ES-I3 (cell line): ENCODE results near the gene PITPNM1.
"Not testable (repeated sequence)": the region's sequence is repeated elsewhere in the genome, so short reads cannot be mapped to it uniquely, and the experiment has no call there.

ENCODE experiments used
- H3K36me3 ChIP-seq: 2 replicates; pipeline ENCODE4 v1.6.1; 2013; ENCODE audit warnings: mild to moderate bottlenecking, low read length, control low read depth, moderate library complexity; ENCODE audit not compliant: insufficient read depth
- H3K4me1 ChIP-seq: 2 replicates; pipeline ENCODE4 v1.6.1; 2013; ENCODE audit warnings: mild to moderate bottlenecking, control low read depth, low read length; ENCODE audit not compliant: insufficient read depth
- H3K9ac ChIP-seq: 2 replicates; pipeline ENCODE4 v1.6.1; 2013; ENCODE audit warnings: low read depth, mild to moderate bottlenecking, low read length, moderate library complexity
- H3K9me3 ChIP-seq: 2 replicates; pipeline ENCODE4 v1.6.1; 2013; ENCODE audit warnings: mild to moderate bottlenecking, low read length, moderate library complexity; ENCODE audit not compliant: control insufficient read depth, insufficient read depth

Gene PITPNM1

GRCh38 chr11:67492801-67493547 lies 12.2 kb downstream of the PITPNM1 start:
- H3K4me1 ChIP-seq: no peaks in the 10 kb centered on the region
- H3K9me3 ChIP-seq: no peaks in the 10 kb centered on the region
- no peaks in the 10 kb centered on the region; the same call in none of the 2 replicates for H3K36me3 ChIP-seq
- H3K9ac ChIP-seq: no peak overlapping the region

DNA sequence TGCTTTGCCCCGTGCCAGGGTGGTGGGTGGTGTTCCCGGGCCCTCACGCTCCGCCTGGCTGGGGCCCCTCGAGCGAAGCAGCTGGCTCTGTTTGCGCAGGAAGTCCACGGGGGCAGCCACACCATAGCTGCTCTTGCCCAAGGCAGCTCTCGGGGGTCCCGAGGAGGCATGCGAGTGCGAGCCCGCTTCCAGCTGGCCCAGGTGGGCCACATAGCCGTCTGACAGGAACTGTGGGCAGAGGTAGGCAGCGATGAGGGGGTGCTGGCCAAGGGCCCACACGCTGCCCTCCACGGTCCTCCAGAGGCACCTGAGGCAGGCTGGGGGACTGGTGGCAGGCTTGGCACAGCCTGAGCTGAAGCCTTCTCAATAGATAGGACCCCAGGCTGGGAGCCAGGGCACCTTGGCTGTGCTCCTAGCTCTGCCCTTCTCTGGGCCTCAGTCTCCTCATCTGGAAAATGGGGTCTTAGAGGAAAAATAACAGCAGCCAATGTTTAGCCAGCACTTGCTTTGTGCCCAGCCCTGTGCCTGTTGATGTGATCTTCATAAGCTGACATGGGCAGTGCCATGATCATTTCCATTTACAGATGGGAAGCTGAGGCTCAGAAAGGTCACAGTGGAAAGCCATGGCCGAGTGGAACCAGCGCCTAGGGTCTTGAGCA lies 13.0 kb downstream of the PITPNM1 start:
- H3K36me3 ChIP-seq: no peaks in the 10 kb centered on the region; the same call in none of the 2 replicates
- no peaks in the 10 kb centered on the region for H3K4me1 ChIP-seq
- H3K9me3 ChIP-seq: no peaks in the 10 kb centered on the region
- H3K9ac ChIP-seq: no peak overlapping the region

GRCh38 chr11:67491276-67492068 lies 13.7 kb downstream of the PITPNM1 start:
- Histone ChIP-seq H3K36me3 (no peaks in the 10 kb centered on the region; the same call in none of the 2 replicates), H3K9ac (no peak overlapping the region), H3K9me3 (no peaks in the 10 kb centered on the region), H3K4me1 (no peaks in the 10 kb centered on the region)

GRCh38 chr11:67490727-67491065 lies 14.5 kb downstream of the PITPNM1 start:
- no peaks in the 10 kb centered on the region; the same call in none of the 2 replicates for H3K36me3 ChIP-seq

DNA sequence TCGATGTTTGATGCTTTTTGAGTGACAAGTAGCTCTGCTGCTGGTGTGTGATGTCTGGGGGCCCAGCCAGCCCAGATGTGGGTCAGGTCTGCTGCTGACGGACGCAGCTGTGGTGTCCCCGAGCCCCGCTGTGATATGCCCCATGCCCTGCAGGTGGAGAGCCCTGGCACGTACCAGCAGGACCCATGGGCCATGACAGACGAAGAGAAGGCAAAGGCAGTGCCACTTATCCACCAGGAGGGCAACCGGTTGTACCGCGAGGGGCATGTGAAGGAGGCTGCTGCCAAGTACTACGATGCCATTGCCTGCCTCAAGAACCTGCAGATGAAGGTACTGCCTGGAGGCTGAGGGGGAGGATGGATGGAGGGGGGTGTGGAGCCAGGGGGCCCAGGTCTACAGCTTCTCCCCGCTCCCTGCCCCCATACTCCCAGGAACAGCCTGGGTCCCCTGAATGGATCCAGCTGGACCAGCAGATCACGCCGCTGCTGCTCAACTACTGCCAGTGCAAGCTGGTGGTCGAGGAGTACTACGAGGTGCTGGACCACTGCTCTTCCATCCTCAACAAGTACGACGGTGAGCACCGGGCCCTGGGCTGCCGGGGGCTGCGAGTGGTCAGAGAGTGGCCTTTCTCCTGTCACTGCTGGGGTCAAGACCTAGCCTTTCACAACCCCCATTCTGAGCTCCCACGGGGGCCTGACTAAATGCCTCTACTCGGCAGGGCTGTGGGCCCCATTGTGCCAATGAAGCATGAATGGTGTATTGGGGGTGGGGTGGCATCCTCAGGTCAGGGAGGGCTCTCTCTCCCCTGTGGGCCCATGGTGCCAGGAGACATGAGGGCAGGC lies 15.1 kb downstream of the PITPNM1 start:
- Histone ChIP-seq H3K9me3 (no peaks in the 10 kb centered on the region), H3K9ac (no peak overlapping the region), H3K36me3 (no peaks in the 10 kb centered on the region), H3K4me1 (0 out of 2 replicates have a peak, but pooled peaks cover 3% of the 10 kb centered on the region)

More at GRCh38 chr11:67490727-67491065, 14.5 kb downstream of the PITPNM1 start:
- Histone ChIP-seq H3K9ac (no peak overlapping the region), H3K4me1 (0 out of 2 replicates have a peak, but pooled peaks cover 3% of the 10 kb centered on the region), H3K9me3 (no peaks in the 10 kb centered on the region)

DNA sequence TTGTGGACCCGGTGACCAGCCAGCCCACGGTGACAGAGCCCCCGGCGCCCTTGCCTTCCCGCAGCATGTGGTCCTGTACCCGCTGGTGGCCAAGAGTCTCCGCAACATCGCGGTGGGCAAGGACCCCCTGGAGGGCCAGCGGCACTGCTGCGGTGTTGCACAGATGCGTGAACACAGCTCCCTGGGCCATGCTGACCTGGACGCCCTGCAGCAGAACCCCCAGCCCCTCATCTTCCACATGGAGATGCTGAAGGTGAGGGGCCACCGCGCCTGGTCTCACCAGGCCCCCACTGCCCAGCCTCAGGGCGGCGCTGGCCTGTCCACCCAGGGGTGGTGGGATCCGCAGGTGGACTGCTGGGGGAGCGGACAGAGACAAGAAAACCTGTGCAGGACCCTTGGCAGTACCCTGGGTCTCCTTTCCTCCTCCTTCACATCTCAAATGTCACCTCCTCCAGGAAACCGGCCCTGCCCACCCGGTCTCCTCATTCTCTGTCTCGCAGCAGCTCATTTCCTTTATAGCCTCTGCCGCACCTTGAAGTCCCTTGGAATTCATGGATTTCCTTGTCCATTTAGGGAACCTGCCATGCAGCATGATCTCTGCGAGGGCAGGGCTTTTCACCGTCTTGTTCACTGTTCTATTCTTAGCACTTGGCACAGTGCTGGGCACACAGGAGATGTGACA lies 15.8 kb downstream of the PITPNM1 start:
- H3K9ac ChIP-seq: no peak overlapping the region
- H3K36me3 ChIP-seq: no peaks in the 10 kb centered on the region
- no peaks in the 10 kb centered on the region for H3K9me3 ChIP-seq
- H3K4me1 ChIP-seq: 0 out of 2 replicates have a peak, but pooled peaks cover 3% of the 10 kb centered on the region

- H3K4me1 ChIP-seq: 0 out of 2 replicates have a peak, but pooled peaks cover 3% of the 10 kb centered on the region
- no peaks in the 10 kb centered on the region for H3K36me3 ChIP-seq
- H3K9me3 ChIP-seq: no peaks in the 10 kb centered on the region
- no peak overlapping the region for H3K9ac ChIP-seq
Measured at GRCh38 chr11:67486481-67487195, 18.5 kb downstream of the PITPNM1 start.

DNA sequence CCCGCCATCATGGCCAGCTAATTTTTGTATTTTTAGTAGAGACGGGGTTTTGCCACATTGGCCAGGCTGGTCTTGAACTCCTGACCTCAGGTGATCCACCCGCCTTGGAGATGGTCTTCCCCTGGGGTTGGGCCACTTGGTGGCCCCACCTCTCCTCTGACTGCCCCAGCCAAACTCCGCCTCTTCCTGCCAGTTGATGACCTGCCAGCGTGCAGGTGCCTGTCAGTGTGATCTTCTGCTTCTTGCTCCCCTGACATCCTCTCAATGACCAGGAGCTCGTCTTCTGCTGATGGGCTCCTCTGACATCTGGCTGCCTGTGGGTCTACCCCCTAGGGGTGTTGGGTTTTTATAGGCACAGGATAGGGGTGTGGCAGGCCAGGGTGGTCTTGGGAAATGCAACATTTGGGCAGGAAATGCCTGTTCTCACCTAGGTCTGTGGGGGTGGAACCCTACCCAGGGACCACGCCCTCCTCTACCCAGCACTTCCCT lies 19.2 kb downstream of the PITPNM1 start:
- H3K36me3 ChIP-seq, H3K9ac ChIP-seq, H3K4me1 ChIP-seq, H3K9me3 ChIP-seq: not testable (repeated sequence)

- H3K36me3 ChIP-seq: no peaks in the 10 kb centered on the region
- H3K9ac ChIP-seq: no peak overlapping the region
- H3K4me1 ChIP-seq: 0 out of 2 replicates have a peak, but pooled peaks cover 3% of the 10 kb centered on the region
- no peaks in the 10 kb centered on the region for H3K9me3 ChIP-seq
Measured at GRCh38 chr11:67484847-67485311, 20.3 kb downstream of the PITPNM1 start.

DNA sequence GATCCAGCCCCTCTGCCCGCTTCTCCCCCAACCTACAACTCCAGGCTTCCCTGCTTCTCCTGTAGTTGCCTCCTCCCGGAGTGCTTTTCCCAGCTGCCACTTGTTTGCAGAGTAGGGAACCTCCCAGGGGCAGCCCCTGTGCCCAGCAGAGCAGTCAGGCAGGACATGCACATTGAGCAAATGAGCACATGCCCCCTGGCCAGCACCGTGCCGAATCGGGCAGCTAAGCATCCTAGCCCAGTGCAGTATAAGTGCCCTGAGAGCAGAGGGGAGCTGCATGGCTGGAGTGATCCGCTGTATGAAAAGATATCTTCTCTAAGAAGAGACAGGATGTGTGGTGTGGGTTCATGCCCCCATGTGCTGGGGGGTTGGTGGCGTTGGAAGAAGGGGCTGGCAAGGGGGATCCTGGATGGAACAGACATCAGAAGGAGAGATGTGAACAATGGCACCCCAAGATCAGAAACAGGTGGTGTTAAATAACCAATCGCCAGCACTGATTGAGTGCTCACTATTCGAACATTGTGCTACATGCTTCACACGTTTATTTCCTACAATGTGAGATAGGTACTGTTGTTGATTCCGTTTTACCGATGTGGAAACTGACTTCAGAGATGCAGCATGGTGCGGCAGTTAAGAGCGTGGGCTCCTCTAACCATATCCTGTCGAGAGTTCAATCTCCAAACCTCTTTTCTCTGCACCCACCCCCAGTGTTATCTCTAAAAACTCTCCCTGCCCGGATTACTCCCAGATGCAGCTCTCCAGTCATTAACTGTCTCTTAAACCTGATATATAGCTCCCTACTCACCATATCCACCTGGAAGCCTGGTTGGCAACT lies 21.1 kb downstream of the PITPNM1 start:
- Histone ChIP-seq H3K4me1 (0 out of 2 replicates have a peak, but pooled peaks cover 3% of the 10 kb centered on the region), H3K9ac (peak overlapping the region; percentile 29; the same call in 1 of the 2 replicates), H3K9me3 (no peaks in the 10 kb centered on the region), H3K36me3 (no peaks in the 10 kb centered on the region)

DNA sequence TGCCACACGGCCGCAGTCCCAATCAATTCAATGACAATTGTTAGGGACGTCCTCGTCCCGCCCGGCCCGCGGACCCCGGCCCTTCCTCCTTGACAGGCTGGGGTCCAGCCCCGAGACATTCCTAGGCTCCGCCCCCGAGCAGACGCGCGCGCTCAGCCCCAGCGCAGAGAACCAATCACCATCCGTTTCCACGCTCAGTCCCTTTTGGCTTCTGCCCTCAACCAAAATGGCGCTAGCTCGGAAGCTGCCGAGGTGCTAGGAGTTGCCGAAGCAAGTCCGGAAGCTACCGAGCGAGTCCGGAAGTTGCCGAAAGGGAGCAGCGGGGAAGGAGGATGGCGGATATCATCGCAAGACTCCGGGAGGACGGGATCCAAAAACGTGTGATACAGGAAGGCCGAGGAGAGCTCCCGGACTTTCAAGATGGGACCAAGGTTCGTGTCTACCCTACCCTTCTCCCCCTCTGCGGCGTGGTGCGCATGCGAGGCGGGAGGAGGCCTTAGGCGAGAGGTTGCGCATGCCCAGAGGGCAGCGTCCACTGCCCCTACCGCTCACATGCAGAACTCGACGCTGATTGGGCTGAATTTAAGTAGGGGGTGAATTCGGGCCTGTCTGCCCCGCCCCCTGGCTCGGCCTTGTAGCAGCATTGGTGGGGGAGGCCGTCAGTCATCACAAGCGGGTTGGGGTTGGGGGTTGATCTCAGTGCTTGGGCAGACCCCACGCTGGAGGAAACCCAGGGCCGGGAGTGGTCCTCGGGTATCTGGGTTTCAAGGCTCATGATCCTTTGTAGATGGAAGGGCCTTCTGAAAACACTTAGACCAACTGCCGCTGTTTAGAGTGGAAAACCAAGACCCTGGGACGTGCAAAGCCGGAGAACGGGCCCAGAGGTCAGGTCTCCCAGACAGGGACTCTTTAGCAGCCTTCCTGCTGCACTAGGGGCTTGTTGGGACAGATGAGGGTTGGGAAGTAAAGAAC lies 22.1 kb downstream of the PITPNM1 start, which contains the start of gene AIP:
Gene AIP, plus strand, starts transcription at position 200 of the 972 bp plus-strand sequence. Its CDS starts 133 bp downstream, at position 333.
- Histone ChIP-seq H3K9me3 (no peaks in the 10 kb centered on the region), H3K36me3 (no peaks in the 10 kb centered on the region), H3K9ac (peak within 1 kb of the TSS; percentile 84), H3K4me1 (0 out of 2 replicates have a peak, but pooled peaks cover 3% of the 10 kb centered on the region)
